K562 (cell line): ENCODE measurements around the gene RUNX1. TPM values are rescaled to one million over a fixed set of nuclear protein-coding genes. Genes with fewer than 3 reads are reported as not detected.

Experiments used
- ARID4B ChIP-seq: sonication (generic); formaldehyde crosslinking; IDR thresholded peaks from 2 replicates; pipeline ENCODE4 v1.8.0; 2022; ENCODE audit warnings: mild to moderate bottlenecking, missing genetic modification reagents
- RAD51 ChIP-seq: fragments of 450-650 bp; IDR thresholded peaks from 2 replicates; pipeline ENCODE4 v1.7.1; 2016; ENCODE audit warnings: low read depth, mild to moderate bottlenecking, borderline replicate concordance
- SIX5 ChIP-seq, 2 experiments: IDR thresholded peaks; 2 replicates each; pipeline ENCODE4 v1.6.1; 2011; ENCODE audit warnings: low read length in 2 of 2, borderline replicate concordance in 1 of 2, low read depth in 1 of 2, mild to moderate bottlenecking in 1 of 2, moderate library complexity in 1 of 2; ENCODE audit not compliant: insufficient read depth in 1 of 2
- ZKSCAN8 ChIP-seq: fragments of 200-800 bp; sonication (Bioruptor generic); IDR thresholded peaks from 2 replicates; pipeline ENCODE4 v1.6.1; 2016; ENCODE audit warnings: missing genetic modification characterization, missing compliant biosample characterization
- ZNF644 ChIP-seq: fragments of 200-800 bp; sonication (Bioruptor generic); IDR thresholded peaks from 2 replicates; pipeline ENCODE4 v1.6.1; 2016; ENCODE audit warnings: low read depth, missing genetic modification characterization, missing compliant biosample characterization
- polyA plus RNA-seq, 8 experiments: library from polyadenylated mRNA; depleted of rRNA in 4 of 8; stranded (reverse) in 5 of 8; unstranded in 3 of 8; fragments of >200 nt; fragmentation: Nextera tagmentation in 2 of 8; fragmentation: Illumina TruSeq in 1 of 8; extraction: Ambion mirVana in 2 of 8; extraction: Trizol in 1 of 8; gene quantifications; 2 replicates each; pipeline versions ENCODE4 v1.2.1 to v1.2.3, GENCODE V29; 2011 to 2014; ENCODE audit warnings: inconsistent platforms in 1 of 8, missing spikeins in 1 of 8
- total RNA-seq, 7 experiments: library from RNA; depleted of rRNA in 6 of 7; stranded (reverse); fragments of >200 nt in 6 of 7; fragmentation: Illumina TruSeq in 2 of 7; extraction: Trizol in 2 of 7; gene quantifications; 2 replicates each; pipeline versions ENCODE4 v1.2.1 to v1.2.3, GENCODE V29; 2011 to 2021; ENCODE audit warnings: low replicate concordance in 1 of 7
- TF ChIP-seq, protein P1 (sequence below): fragments of 450-650 bp; formaldehyde crosslinking; IDR thresholded peaks from 2 replicates; pipeline ENCODE4 v1.4.0; 2020; ENCODE audit warnings: mild to moderate bottlenecking

RUNX1 gene
- total and polyA plus RNA-seq, 9 of the 15 experiments (the other 6 are each of a cell fraction or from before 2014, with no cell fraction given): 2.2 to 68.6 (median 17.8) TPM

DNA sequence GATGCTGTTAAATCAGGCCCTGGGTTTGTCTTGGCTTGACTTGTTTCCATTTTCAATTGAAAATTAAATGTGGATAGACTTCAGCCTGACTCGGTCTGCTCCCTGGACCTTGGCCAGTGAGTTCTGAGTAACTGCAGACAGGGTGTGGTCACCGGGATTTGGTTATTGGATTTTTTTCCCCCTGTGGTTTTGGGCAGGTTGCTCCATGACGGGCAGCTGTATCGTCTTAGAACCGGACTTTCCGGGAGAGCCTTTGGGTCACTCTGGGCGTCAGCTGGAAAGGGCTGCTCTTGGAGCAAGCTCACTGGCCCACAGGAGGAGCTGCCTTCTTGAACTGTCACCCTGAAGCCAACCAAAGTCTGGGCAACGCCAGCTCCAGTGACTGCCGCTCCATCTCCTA is 305.3 kb downstream of the RUNX1 start (continued):
- TF ChIP-seq ARID4B: no peak
- TF ChIP-seq, protein P1, sequence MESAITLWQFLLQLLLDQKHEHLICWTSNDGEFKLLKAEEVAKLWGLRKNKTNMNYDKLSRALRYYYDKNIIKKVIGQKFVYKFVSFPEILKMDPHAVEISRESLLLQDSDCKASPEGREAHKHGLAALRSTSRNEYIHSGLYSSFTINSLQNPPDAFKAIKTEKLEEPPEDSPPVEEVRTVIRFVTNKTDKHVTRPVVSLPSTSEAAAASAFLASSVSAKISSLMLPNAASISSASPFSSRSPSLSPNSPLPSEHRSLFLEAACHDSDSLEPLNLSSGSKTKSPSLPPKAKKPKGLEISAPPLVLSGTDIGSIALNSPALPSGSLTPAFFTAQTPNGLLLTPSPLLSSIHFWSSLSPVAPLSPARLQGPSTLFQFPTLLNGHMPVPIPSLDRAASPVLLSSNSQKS (CRISPR knock-in tag): no peak
- TF ChIP-seq ZNF644 (tag): no peak
- TF ChIP-seq RAD51: no peak
- no peak for TF ChIP-seq ZKSCAN8 (CRISPR knock-in tag)
- TF ChIP-seq SIX5 (IDR thresholded peaks at IDR 0.05; ENCODE audit: borderline replicate concordance in 1 of 2, insufficient read depth in 1 of 2, low read depth in 1 of 2, low read length in 2 of 2): no peak
